HG02763 (cell line): Measurements from ENCODE around the gene ZNF711.
"Not testable (repeated sequence)": the region's sequence is repeated elsewhere in the genome, so short reads cannot be mapped to it uniquely, and the experiment has no call there.

ENCODE experiments used
- ATAC-seq: cut with Tn5 transposase; IDR thresholded peaks from one replicate; pipeline ENCODE4 v1.9.1; 2021; ENCODE audit warnings: mild to moderate bottlenecking, moderate library complexity; ENCODE audit not compliant: unreplicated experiment

Gene ZNF711

DNA sequence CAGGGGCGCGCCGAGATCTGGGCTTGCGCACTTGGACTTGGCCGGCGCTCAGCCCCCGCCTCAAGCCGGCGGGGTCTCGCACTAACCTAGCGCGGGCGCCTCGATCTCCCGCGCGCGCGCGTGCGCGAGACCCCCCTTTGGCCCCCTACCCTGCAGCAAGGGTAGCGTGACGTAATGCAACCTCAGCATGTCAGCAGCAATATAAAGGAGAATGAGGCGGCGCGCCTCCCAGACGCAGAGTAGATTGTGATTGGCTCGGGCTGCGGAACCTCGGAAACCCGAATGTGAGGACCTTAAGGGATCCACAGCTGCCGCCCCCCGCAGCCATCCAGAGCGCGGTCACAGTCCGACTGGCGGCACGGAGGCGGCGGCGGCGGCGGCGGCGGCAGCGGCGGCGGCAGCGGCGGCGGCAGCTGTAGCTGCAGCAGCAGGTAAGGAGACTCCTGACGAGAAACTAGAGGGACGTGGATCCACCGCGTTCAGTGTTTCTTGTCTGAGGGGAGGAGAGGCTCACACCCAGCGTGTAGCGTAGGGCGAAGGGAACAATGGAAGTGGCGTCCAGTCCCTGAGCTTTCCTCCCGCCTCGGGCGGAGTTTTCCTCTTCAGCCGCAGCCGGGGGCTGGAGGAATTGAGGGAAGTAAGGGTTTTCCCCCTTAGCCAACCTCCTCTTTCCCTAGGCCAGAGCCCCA is at the start of gene ZNF711, which contains the start of gene SATL1:
TSS of gene ZNF711 (plus strand) at position 231 of the 689 bp plus-strand sequence. CDS start 3,582 bp downstream, outside the sequence.
TSS of gene SATL1 (minus strand) at position 19 of the 689 bp plus-strand sequence. CDS start 134,811 bp downstream, outside the sequence.
- peak; percentile 58 for ATAC-seq

GRCh38 chrX:85196319-85196718 is 47.5 kb upstream of the ZNF711 start:
- no peak for ATAC-seq

DNA sequence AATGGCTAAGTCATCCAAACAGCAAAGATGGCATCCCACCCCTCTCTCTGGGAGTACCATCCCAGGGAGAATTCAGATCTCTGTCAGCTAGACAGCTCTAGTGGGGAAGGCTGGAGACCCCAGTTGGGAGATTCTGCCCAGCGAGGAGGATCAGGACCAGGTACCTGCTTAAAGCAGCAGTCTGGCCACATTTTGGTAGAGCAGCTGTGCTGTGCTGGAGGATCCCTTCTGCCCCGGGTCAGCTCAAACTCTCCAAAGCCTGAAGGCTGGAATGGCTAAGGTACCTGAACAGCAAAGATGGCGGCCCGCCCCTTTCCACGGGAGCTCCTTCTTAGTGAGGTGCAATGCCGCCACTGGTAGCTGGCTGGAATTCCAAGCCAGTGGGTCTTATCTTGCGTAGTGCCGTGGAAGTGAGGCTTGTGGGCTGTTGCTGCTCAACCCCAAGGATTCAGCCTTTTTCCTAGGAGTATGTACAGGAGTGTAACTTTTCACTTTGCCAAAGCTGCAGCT is 40.3 kb upstream of the ZNF711 start:
- ATAC-seq, result no peak

DNA sequence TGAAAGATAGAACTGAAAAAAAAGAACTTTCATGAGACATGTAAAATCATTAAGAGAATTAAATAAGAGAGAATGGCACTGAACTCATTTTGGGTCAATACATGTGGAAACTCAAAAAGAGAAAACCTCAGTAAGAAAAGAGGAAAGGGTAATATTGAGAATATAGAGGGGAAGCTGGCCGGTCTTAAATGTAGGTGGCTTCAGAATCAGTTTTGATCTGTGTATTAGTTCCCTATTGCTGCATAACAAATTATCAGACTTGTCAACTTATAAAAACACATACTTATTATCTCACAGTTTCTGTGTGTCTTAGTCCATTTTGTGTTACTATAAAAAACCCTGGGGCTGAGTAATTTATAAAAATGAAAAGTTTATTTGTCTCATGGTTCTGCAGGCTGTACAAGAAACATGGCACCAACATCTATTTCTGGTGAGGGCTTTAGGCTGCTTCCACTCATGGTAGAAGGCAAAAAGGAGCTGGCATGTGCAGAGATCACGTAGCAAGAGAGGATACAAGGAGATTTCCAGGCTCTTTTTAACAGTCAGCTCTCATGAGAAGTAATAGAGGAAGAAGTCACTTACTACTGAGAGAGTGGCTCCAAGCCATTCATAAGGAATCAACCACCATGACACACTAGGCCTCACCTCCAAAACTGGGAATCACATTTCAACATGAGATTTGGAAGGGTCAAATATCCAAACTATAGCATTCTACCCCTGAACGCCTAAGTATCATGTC is 29.8 kb upstream of the ZNF711 start:
- no peak for ATAC-seq

DNA sequence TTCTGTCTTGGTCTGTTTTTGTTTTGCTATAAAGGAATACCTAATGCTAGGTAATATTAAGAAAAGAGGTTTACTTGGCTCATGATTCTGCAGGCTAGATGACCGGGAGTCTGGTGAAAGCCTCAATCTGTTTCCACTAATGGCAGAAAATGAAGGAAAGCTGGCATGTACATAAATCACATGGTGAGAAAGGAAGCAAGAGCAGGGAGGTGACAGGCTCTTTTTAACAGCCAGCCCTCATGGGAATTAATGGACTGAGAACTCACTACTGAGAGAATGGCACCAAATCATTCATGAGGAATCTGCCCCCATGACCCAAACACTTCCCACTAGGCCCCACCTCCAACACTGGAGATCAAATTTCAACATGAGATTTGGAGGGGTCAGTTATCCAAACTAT is 27.8 kb upstream of the ZNF711 start:
- no peak for ATAC-seq

DNA sequence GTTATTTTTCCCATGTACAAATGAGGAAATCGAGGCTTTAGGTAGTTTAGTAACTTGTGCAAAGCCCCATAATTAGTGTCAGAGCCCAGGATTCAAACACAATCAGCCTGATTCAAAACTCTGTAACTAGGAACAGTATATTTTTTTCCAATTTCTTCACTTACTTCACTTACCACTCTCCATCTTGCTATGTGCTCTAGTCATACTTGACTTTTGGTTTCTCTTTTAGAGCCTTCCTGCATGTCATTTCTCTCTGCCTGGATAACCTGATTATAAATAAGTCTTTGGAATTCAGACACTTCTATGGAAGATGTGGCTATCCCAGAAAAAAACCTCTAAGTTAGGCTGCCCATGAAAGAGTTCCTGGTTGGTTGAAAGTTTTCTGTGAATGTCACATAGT is 22.4 kb upstream of the ZNF711 start:
- ATAC-seq, result no peak

GRCh38 chrX:85223359-85223758 is 20.4 kb upstream of the ZNF711 start:
- no peak for ATAC-seq

- ATAC-seq, result no peak
These were observed 636 bp upstream of the ZNF711 start for GRCh38 chrX:85243155-85243554.

DNA sequence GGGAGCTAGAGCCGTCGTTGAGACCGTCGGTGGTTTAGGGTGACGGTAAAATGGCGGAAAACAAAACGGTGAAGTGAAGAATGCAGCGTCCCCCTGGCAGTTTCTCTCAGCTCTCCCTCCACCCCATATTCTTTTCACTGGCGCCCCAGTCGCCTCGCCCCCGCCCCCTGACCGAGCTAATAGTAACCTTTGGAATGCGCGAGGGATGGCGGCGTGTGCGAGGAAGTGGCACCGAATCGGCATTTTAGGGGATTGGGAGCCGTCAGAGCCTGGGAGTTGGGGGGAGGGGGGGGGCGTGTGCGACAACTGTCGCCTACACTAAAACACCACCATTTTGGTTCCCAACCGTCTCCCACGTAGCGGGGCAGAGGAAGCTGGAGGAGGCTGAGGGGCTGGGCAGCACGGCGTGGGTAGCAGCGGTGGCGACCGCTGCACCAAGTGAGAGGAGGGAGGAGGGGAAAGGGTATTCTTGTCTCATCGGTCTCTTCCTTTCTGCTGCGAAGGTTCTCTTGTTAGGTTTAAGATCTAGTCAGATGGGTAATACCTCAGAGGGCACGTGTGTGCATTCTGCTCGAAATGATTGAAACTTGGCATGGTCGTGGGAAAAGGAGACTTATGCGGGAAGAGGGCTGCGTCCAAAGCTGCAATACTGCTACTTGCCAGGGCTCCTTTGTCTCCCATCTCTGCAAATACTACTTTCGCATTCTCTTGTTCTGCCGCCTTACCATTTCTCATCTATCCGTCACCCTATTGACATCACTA is 840 bp downstream of the ZNF711 start:
- ATAC-seq, result peak; percentile 29

- ATAC-seq, result not testable (repeated sequence)
These were observed 41.5 kb downstream of the ZNF711 start for GRCh38 chrX:85285286-85285685.

- ATAC-seq, result no peak
These were observed 45.4 kb downstream of the ZNF711 start for GRCh38 chrX:85288992-85289723.

DNA sequence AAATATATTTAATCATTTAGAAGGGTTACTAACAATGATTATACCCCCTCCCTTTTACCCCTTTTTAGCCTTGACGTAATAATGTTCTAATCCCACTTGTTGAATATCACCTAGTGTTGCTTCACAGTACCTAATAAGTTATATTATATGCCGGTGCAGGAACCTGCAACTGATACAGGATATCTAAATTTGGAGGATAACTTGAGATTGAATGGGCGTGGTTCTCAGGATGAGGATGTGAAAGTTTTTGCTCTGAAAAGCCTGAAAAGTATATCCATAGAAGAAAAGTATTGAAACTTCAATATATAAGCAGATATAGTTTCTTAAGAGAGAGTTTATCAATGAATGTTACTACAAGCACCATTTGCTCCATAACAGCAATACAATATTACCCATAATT is 59.8 kb downstream of the ZNF711 start:
- ATAC-seq, result no peak

- ATAC-seq, result no peak
These were observed 65.9 kb downstream of the ZNF711 start for GRCh38 chrX:85309717-85310116.

GRCh38 chrX:85311348-85311747 is 67.6 kb downstream of the ZNF711 start:
- not testable (repeated sequence) for ATAC-seq
